ENCODE measurements around the gene DSCAML1.

The DSCAML1 gene

DNA sequence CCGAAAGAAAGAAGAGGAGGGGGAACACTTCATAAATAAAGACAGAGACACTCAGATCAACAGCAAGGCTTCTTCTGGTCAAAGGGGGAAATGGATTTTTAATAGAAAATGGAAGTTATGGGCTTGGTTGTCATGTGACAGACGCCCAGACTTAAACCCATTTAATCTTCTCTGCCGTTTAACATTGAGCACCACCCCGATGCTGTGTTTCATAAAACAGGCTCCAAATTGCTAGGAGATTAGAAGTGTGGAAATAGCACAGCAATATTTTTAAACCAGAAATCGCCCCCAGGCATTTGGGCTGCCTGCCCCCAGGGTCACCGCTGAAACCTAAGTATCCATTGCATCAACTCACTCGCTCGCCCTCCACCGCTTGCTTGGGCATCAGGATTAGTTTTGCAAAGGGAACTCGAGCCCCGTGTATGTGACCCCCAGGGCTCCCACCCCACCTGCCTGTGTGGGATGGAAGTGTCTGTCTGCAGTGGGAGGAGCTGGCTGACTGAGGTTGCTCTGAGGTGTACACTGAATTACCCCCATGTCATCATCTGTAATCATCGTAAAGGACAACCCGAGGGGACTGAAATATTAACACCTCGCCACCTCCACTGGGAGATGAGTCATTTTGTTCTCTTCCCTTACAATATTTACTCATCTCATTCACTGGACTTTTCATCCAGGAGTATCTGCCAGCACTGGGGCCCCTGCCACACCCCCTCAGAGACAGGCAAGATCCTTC lies 10.7 kb downstream of the DSCAML1 start:
- TF ChIP-seq Cebpa-rat (IDR thresholded peaks at IDR 0.05) = no peak
- no peaks in the 10 kb centered on the region for H3K4me1 ChIP-seq
- H3K9me3 ChIP-seq (replicated peaks in 1 of 11) = no peaks in the 10 kb centered on the region
- H3K4me3 ChIP-seq = no peak overlapping the region
- no peaks in the 10 kb centered on the region for H3K36me3 ChIP-seq
- H3K27ac ChIP-seq = no peak overlapping the region
- no peaks in the 10 kb centered on the region for H4K20me1 ChIP-seq
- no peak overlapping the region for H3K9ac ChIP-seq
- H3K4me2 ChIP-seq = no peak overlapping the region
- H3K27me3 ChIP-seq = no peaks in the 10 kb centered on the region

- Histone ChIP-seq H3K27me3 (no peaks in the 10 kb centered on the region), H3K9ac (no peak overlapping the region), H3K4me1 (no peaks in the 10 kb centered on the region), H3K27ac (no peak overlapping the region), H3K9me3 (replicated peaks in 1 of 11) (no peaks in the 10 kb centered on the region), H4K20me1 (no peaks in the 10 kb centered on the region), H3K36me3 (no peaks in the 10 kb centered on the region), H3K4me3 (no peak overlapping the region), H3K4me2 (no peak overlapping the region)
- TF ChIP-seq Cebpa-rat (IDR thresholded peaks at IDR 0.05) = no peak
Observed at GRCh38 chr11:117782101-117782500, 14.9 kb downstream of the DSCAML1 start.

GRCh38 chr11:117781627-117782026 lies 15.4 kb downstream of the DSCAML1 start:
- Histone ChIP-seq H3K27ac (no peak overlapping the region), H3K9ac (no peak overlapping the region), H3K4me1 (no peaks in the 10 kb centered on the region), H4K20me1 (no peaks in the 10 kb centered on the region), H3K4me2 (no peak overlapping the region), H3K27me3 (no peaks in the 10 kb centered on the region), H3K36me3 (no peaks in the 10 kb centered on the region), H3K4me3 (no peak overlapping the region), H3K9me3 (replicated peaks in 1 of 11) (no peaks in the 10 kb centered on the region)
- no peak for TF ChIP-seq Cebpa-rat (IDR thresholded peaks at IDR 0.05)

DNA sequence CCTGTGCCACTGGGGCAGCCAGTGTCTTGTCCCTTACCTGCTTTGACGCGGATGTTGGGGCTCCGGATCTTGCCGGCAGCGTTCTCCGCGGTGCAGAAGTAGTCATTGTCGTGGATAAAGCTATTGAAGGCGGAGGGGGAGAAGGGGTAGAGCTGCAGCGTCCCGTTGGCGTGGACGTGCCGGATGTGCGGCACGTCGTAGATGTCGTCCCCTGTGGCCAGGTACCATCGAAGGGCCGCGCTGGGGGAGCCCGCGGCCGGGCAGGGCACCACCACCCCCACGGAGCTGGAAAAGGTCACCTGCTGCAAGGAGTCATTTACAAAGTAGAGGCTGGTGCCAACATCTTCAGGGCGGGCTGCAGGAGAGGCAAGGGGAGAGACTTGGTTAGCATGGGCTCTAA lies 16.6 kb downstream of the DSCAML1 start:
- TF ChIP-seq Cebpa-rat (IDR thresholded peaks at IDR 0.05) = no peak
- no peaks in the 10 kb centered on the region for H3K27me3 ChIP-seq
- H4K20me1 ChIP-seq = no peaks in the 10 kb centered on the region
- H3K36me3 ChIP-seq = no peaks in the 10 kb centered on the region
- no peak overlapping the region for H3K4me2 ChIP-seq
- H3K27ac ChIP-seq = no peak overlapping the region
- no peak overlapping the region for H3K4me3 ChIP-seq
- H3K9me3 ChIP-seq (replicated peaks in 1 of 11) = no peaks in the 10 kb centered on the region
- H3K9ac ChIP-seq = no peak overlapping the region
- no peaks in the 10 kb centered on the region for H3K4me1 ChIP-seq

DNA sequence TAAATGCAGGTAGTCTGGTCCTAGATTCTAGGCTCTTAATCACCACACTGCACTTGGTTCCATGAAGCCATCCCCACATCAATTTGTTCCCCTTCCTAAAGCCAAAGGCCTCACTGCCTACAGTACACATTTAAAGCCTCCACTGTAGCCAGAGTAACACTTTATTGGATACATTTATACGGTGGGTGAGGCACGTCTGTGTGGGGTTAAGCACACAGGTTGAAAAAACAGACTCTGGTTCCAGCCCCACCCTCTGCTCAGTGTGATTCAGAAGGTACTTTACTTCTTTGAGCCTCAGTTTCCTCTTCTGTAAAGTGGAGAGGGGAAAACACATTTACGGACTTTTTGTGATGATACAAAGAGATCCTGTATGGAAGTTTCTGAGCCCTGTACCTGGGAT lies 22.5 kb downstream of the DSCAML1 start:
- no peak overlapping the region for H3K4me3 ChIP-seq
- H3K4me2 ChIP-seq = no peak overlapping the region
- H3K9ac ChIP-seq = no peak overlapping the region
- H3K4me1 ChIP-seq = no peaks in the 10 kb centered on the region
- H3K27ac ChIP-seq = no peak overlapping the region
- no peaks in the 10 kb centered on the region for H4K20me1 ChIP-seq
- H3K27me3 ChIP-seq = no peaks in the 10 kb centered on the region
- no peaks in the 10 kb centered on the region for H3K36me3 ChIP-seq
- TF ChIP-seq Cebpa-rat (IDR thresholded peaks at IDR 0.05) = no peak
- no peaks in the 10 kb centered on the region for H3K9me3 ChIP-seq (replicated peaks in 1 of 11)

GRCh38 chr11:117772360-117772759 lies 24.7 kb downstream of the DSCAML1 start:
- H4K20me1 ChIP-seq = no peaks in the 10 kb centered on the region
- no peaks in the 10 kb centered on the region for H3K27me3 ChIP-seq
- H3K36me3 ChIP-seq = no peaks in the 10 kb centered on the region

GRCh38 chr11:117771841-117772240 lies 25.2 kb downstream of the DSCAML1 start:
- no peaks in the 10 kb centered on the region for H3K27me3 ChIP-seq
- H3K4me1 ChIP-seq = no peaks in the 10 kb centered on the region
- no peaks in the 10 kb centered on the region for H3K36me3 ChIP-seq
- no peak overlapping the region for H3K4me2 ChIP-seq
- no peak overlapping the region for H3K9ac ChIP-seq
- 0 out of 22 replicates have a peak, but pooled peaks cover 0 to 3% (median 0%) of the 10 kb centered on the region in 11 experiments for H4K20me1 ChIP-seq
- no peak overlapping the region for H3K4me3 ChIP-seq
- H3K9me3 ChIP-seq (replicated peaks in 1 of 11) = no peaks in the 10 kb centered on the region
- no peak overlapping the region for H3K27ac ChIP-seq
- no peak for TF ChIP-seq Cebpa-rat (IDR thresholded peaks at IDR 0.05)

More at GRCh38 chr11:117772360-117772759, 24.7 kb downstream of the DSCAML1 start:
- Histone ChIP-seq H3K9ac (no peak overlapping the region), H3K4me3 (no peak overlapping the region), H3K27ac (no peak overlapping the region), H3K4me2 (no peak overlapping the region), H3K4me1 (no peaks in the 10 kb centered on the region), H3K9me3 (replicated peaks in 1 of 11) (no peaks in the 10 kb centered on the region)
- no peak for TF ChIP-seq Cebpa-rat (IDR thresholded peaks at IDR 0.05)

DNA sequence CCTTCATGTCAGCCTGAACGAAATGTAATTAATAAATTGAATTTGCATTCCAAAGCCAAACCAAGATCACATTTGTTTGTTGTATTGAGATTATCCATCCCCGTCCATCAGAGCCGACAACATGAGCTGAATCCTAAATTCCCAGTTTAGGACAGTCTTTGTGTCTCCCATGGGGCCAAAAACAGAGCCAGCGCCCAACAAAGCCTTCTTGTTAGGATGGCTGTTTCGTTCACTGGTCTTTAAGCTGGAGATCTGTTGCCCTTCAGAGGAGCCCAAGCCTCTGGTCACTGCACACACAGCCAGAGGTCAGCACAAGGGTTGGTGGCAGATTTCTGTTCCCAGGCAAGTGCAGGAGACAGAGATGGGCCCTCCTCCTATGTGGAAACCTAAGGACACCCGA lies 25.8 kb downstream of the DSCAML1 start:
- peaks cover 0 to 3% (median 0%) of the 10 kb centered on the region in 11 experiments; a peak in 1 of 22 replicates for H4K20me1 ChIP-seq
- no peaks in the 10 kb centered on the region for H3K4me1 ChIP-seq
- no peak overlapping the region for H3K27ac ChIP-seq
- H3K4me3 ChIP-seq = no peak overlapping the region
- H3K27me3 ChIP-seq = no peaks in the 10 kb centered on the region
- H3K9ac ChIP-seq = no peak overlapping the region
- H3K36me3 ChIP-seq = no peaks in the 10 kb centered on the region
- no peaks in the 10 kb centered on the region for H3K9me3 ChIP-seq (replicated peaks in 1 of 11)
- H3K4me2 ChIP-seq = no peak overlapping the region
- TF ChIP-seq Cebpa-rat (IDR thresholded peaks at IDR 0.05) = no peak

- no peak overlapping the region for H3K9ac ChIP-seq
- no peaks in the 10 kb centered on the region for H3K27me3 ChIP-seq
Observed at GRCh38 chr11:117770061-117770460, 27.0 kb downstream of the DSCAML1 start.

DNA sequence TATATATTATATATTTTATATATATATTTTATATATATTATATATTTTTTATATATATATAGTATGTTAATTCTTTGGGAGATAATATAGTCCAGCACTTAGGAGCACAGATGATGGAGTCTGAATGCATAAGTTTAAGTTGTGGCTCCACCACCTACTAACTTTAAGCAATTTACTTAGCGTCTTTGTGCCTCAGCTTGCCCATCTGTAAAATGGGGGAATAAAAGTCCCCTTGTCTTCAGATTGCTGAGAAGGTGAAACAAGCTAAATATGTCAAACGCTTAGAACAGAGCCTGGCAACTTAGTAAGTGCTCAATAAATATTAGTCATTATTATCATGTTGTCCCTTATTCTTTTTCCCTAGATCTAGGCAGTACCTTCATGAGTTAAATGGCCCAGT lies 27.5 kb downstream of the DSCAML1 start:
- H3K9me3 ChIP-seq (replicated peaks in 1 of 11) = no peaks in the 10 kb centered on the region
- TF ChIP-seq Cebpa-rat (IDR thresholded peaks at IDR 0.05) = no peak
- H3K4me2 ChIP-seq = no peak overlapping the region
- no peaks in the 10 kb centered on the region for H3K36me3 ChIP-seq
- H4K20me1 ChIP-seq = peaks cover 0 to 3% (median 0%) of the 10 kb centered on the region in 11 experiments; a peak in 1 of 22 replicates
- H3K27ac ChIP-seq = no peak overlapping the region
- H3K4me1 ChIP-seq = peaks cover 0 to 2% (median under 1%) of the 10 kb centered on the region in 10 experiments; a peak in 2 of 20 replicates
- H3K27me3 ChIP-seq = no peaks in the 10 kb centered on the region
- H3K4me3 ChIP-seq = no peak overlapping the region
- H3K9ac ChIP-seq = no peak overlapping the region

More at GRCh38 chr11:117770061-117770460, 27.0 kb downstream of the DSCAML1 start:
- no peak overlapping the region for H3K4me2 ChIP-seq
- no peaks in the 10 kb centered on the region for H3K9me3 ChIP-seq (replicated peaks in 1 of 11)
- no peak overlapping the region for H3K27ac ChIP-seq
- peaks cover 0 to 3% (median 0%) of the 10 kb centered on the region in 11 experiments; a peak in 1 of 22 replicates for H4K20me1 ChIP-seq
- no peaks in the 10 kb centered on the region for H3K4me1 ChIP-seq
- H3K36me3 ChIP-seq = no peaks in the 10 kb centered on the region
- TF ChIP-seq Cebpa-rat (IDR thresholded peaks at IDR 0.05) = no peak
- no peak overlapping the region for H3K4me3 ChIP-seq
